K562 (cell line): Measurements from ENCODE around the gene TMEM87A. TPM values are rescaled to one million over a fixed set of nuclear protein-coding genes. Genes with fewer than 3 reads are reported as not detected.

ENCODE experiments used
- ARID3A ChIP-seq: IDR thresholded peaks from 2 replicates; pipeline ENCODE4 v1.6.1; 2012; ENCODE audit warnings: low read depth, low read length, improper control_type of control experiment, borderline replicate concordance
- CEBPB ChIP-seq: fragments of 450-650 bp; IDR thresholded peaks from 2 replicates; pipeline ENCODE4 v1.6.1; 2016; ENCODE audit warnings: missing genetic modification characterization, missing compliant biosample characterization
- DMBX1 ChIP-seq: fragments of 250-450 bp; sonication (Bioruptor Pico); IDR thresholded peaks from 2 replicates; pipeline ENCODE4 v1.8.0; 2022; ENCODE audit warnings: inconsistent platforms, mild to moderate bottlenecking, moderate library complexity, borderline replicate concordance
- DPF2 ChIP-seq: fragments of 450-650 bp; IDR thresholded peaks from 2 replicates; pipeline ENCODE4 v1.6.1; 2016
- EGR1 ChIP-seq: fragments of 450-650 bp; conservative IDR thresholded peaks from 2 replicates; pipeline ENCODE4 v1.6.1; 2017; ENCODE audit warnings: mild to moderate bottlenecking
- ELF1 ChIP-seq: fragments of 200-800 bp; sonication (Bioruptor generic); IDR thresholded peaks from 2 replicates; pipeline ENCODE4 v1.6.1; 2016; ENCODE audit warnings: missing genetic modification characterization, missing compliant biosample characterization
- ESRRA ChIP-seq: fragments of 450-650 bp; IDR thresholded peaks from 2 replicates; pipeline ENCODE4 v1.6.1; 2014; ENCODE audit warnings: low read depth, mild to moderate bottlenecking, moderate library complexity, borderline replicate concordance
- FOXM1 ChIP-seq, 2 experiments: fragments of 450-650 bp in 1 of 2; sonication (generic) in 1 of 2; formaldehyde crosslinking in 1 of 2; IDR thresholded peaks; 2 replicates each; pipeline versions ENCODE4 v1.6.1 to v1.9.0; 2017 to 2022; ENCODE audit warnings: low read depth in 2 of 2, mild to moderate bottlenecking in 2 of 2, missing genetic modification reagents in 1 of 2, moderate library complexity in 1 of 2
- ILF3 ChIP-seq: fragments of 450-650 bp; IDR thresholded peaks from 2 replicates; pipeline ENCODE4 v1.6.1; 2018; ENCODE audit warnings: antibody characterized with exemption, mild to moderate bottlenecking, moderate library complexity, borderline replicate concordance
- ILK ChIP-seq: fragments of 450-650 bp; IDR thresholded peaks from 2 replicates; pipeline ENCODE4 v1.6.1; 2016; ENCODE audit warnings: missing genetic modification characterization, low read depth, mild to moderate bottlenecking, missing compliant biosample characterization, moderate library complexity, borderline replicate concordance
- KDM2B ChIP-seq: fragments of 250-450 bp; sonication (Bioruptor Pico); IDR thresholded peaks from 2 replicates; pipeline ENCODE4 v1.8.0; 2021; ENCODE audit warnings: mild to moderate bottlenecking, moderate library complexity
- MAX ChIP-seq: sonication (generic); formaldehyde crosslinking; IDR thresholded peaks from 2 replicates; pipeline ENCODE4 v1.9.0; 2022; ENCODE audit warnings: mild to moderate bottlenecking, missing genetic modification reagents
- MAZ ChIP-seq, 2 experiments: fragments of 450-650 bp in 1 of 2; sonication (generic) in 1 of 2; formaldehyde crosslinking; IDR thresholded peaks in 1 of 2; conservative IDR thresholded peaks in 1 of 2; 2 replicates each; pipeline versions ENCODE4 v1.4.0 to v1.5.0; 2020; ENCODE audit warnings: mild to moderate bottlenecking in 1 of 2, missing genetic modification reagents in 1 of 2
- MYC ChIP-seq, 2 experiments: fragments of 250-450 bp in 1 of 2; sonication (Bioruptor Pico) in 1 of 2; IDR thresholded peaks; 2 replicates each; pipeline versions ENCODE4 v1.5.1 to v1.6.1; 2012 to 2021; ENCODE audit warnings: low read depth in 2 of 2, borderline replicate concordance in 1 of 2, improper control_type of control experiment in 1 of 2, low read length in 1 of 2, mild to moderate bottlenecking in 1 of 2, moderate library complexity in 1 of 2
- NBN ChIP-seq: fragments of 450-650 bp; IDR thresholded peaks from 2 replicates; pipeline ENCODE4 v1.6.1; 2016; ENCODE audit warnings: low read depth, mild to moderate bottlenecking
- NFE2 ChIP-seq: IDR thresholded peaks from 2 replicates; pipeline ENCODE4 v1.6.1; 2014; ENCODE audit warnings: antibody characterized with exemption, low read depth
- NFIX ChIP-seq: fragments of 250-450 bp; sonication (Bioruptor Pico); IDR thresholded peaks from 2 replicates; pipeline ENCODE4 v1.4.0; 2020; ENCODE audit warnings: low read depth, mild to moderate bottlenecking, moderate library complexity
- PHF20 ChIP-seq: fragments of 450-650 bp; IDR thresholded peaks from 2 replicates; pipeline ENCODE4 v1.6.1; 2018; ENCODE audit not compliant: partially characterized antibody
- PHTF2 ChIP-seq: fragments of 250-450 bp; sonication (Bioruptor Pico); IDR thresholded peaks from 2 replicates; pipeline ENCODE4 v1.5.0; 2021; ENCODE audit warnings: mild to moderate bottlenecking
- POLR2AphosphoS2 ChIP-seq: IDR thresholded peaks from 2 replicates; pipeline ENCODE4 v1.6.1; 2012; ENCODE audit warnings: low read length, improper control_type of control experiment
- STAT5A ChIP-seq: IDR thresholded peaks from 2 replicates; pipeline ENCODE4 v1.6.1; 2012; ENCODE audit warnings: low read length, inconsistent platforms, borderline replicate concordance
- TCFL5 ChIP-seq: fragments of 250-450 bp; sonication (Bioruptor Pico); conservative IDR thresholded peaks from 2 replicates; pipeline ENCODE4 v1.6.1; 2021; ENCODE audit warnings: mild to moderate bottlenecking, moderate library complexity, matching md5 sums
- ZC3H11A ChIP-seq: IDR thresholded peaks from 2 replicates; pipeline ENCODE4 v1.6.1; 2012; ENCODE audit warnings: low read depth, low read length, improper control_type of control experiment
- polyA plus RNA-seq, 8 experiments: library from polyadenylated mRNA; depleted of rRNA in 4 of 8; stranded (reverse) in 5 of 8; unstranded in 3 of 8; fragments of >200 nt; fragmentation: Nextera tagmentation in 2 of 8; fragmentation: Illumina TruSeq in 1 of 8; extraction: Ambion mirVana in 2 of 8; extraction: Trizol in 1 of 8; gene quantifications; 2 replicates each; pipeline versions ENCODE4 v1.2.1 to v1.2.3, GENCODE V29; 2011 to 2014; ENCODE audit warnings: inconsistent platforms in 1 of 8, missing spikeins in 1 of 8
- total RNA-seq, 7 experiments: library from RNA; depleted of rRNA in 6 of 7; stranded (reverse); fragments of >200 nt in 6 of 7; fragmentation: Illumina TruSeq in 2 of 7; extraction: Trizol in 2 of 7; gene quantifications; 2 replicates each; pipeline versions ENCODE4 v1.2.1 to v1.2.3, GENCODE V29; 2011 to 2021; ENCODE audit warnings: low replicate concordance in 1 of 7
- TF ChIP-seq, protein P1 (sequence below): fragments of 450-650 bp; IDR thresholded peaks from 2 replicates; pipeline ENCODE4 v1.6.1; 2017; ENCODE audit warnings: antibody characterized with exemption

Gene TMEM87A
- total and polyA plus RNA-seq, 9 of the 15 experiments (the other 6 are each of a cell fraction or from before 2014, with no cell fraction given): 16.6 to 43.3 (median 29.6) TPM

- TF ChIP-seq MAX (CRISPR knock-in tag) (peak; percentile 85), NFIX (CRISPR knock-in tag) (no peak), STAT5A (no peak), EGR1 (no peak), ILF3 (no peak), PHF20 (peak; percentile 92), ESRRA (peak; percentile 58), ELF1 (tag) (peak; percentile 95), KDM2B (0 out of 2 replicates have a peak, but pooled peaks have one; percentile 14), MYC (IDR thresholded peaks at IDR 0.05; ENCODE audit: low read depth, low read length) (peak; percentile 94), MYC (CRISPR knock-in tag; IDR thresholded peaks at IDR 0.05; ENCODE audit: borderline replicate concordance, low read depth) (peak; percentile 91; the same call in 1 of the 2 replicates), FOXM1 (IDR thresholded peaks at IDR 0.05; ENCODE audit: low read depth) (no peak), FOXM1 (CRISPR knock-in tag; IDR thresholded peaks at IDR 0.05; ENCODE audit: low read depth) (0 out of 2 replicates have a peak, but pooled peaks have one; percentile 83), MAZ (CRISPR knock-in tag; conservative IDR thresholded peaks at IDR 0.05 in 1 of 2, IDR thresholded peaks at IDR 0.05 in 1 of 2) (peak; percentile 77 to 86), NBN (peak; percentile 89), POLR2AphosphoS2 (no peak), ZC3H11A (no peak), ILK (tag) (no peak), PHTF2 (CRISPR knock-in tag) (no peak), TCFL5 (CRISPR knock-in tag) (no peak), NFE2 (no peak), CEBPB (tag) (no peak), DPF2 (no peak), ARID3A (no peak), DMBX1 (0 out of 2 replicates have a peak, but pooled peaks have one; percentile 49)
- TF ChIP-seq, protein P1, sequence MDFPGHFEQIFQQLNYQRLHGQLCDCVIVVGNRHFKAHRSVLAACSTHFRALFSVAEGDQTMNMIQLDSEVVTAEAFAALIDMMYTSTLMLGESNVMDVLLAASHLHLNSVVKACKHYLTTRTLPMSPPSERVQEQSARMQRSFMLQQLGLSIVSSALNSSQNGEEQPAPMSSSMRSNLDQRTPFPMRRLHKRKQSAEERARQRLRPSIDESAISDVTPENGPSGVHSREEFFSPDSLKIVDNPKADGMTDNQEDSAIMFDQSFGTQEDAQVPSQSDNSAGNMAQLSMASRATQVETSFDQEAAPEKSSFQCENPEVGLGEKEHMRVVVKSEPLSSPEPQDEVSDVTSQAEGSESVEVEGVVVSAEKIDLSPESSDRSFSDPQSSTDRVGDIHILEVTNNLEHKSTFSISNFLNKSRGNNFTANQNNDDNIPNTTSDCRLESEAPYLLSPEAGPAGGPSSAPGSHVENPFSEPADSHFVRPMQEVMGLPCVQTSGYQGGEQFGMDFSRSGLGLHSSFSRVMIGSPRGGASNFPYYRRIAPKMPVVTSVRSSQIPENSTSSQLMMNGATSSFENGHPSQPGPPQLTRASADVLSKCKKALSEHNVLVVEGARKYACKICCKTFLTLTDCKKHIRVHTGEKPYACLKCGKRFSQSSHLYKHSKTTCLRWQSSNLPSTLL: no peak
These were observed at the start of gene TMEM87A, which contains the start of gene GANC (continued) for GRCh38 chr15:42272939-42273899.
